Choroid plexus epithelial cell (primary cell): ENCODE results near the gene CYP24A1.
A peak's percentile ranks its signal among the peaks of the same experiment; 100 is the strongest.

Source experiments
- DNase-seq: peaks from one replicate; pipeline ENCODE4 v3.0.0-alpha.2; 2010; ENCODE audit warnings: low read depth
- H3K4me3 ChIP-seq: 2 replicates; pipeline ENCODE4 v1.5.1; 2011; ENCODE audit warnings: low read depth, mild to moderate bottlenecking, control low read depth, low read length, moderate library complexity
- CTCF ChIP-seq: conservative IDR thresholded peaks from 2 replicates; pipeline ENCODE4 v1.5.1; 2011; ENCODE audit warnings: low read depth, mild to moderate bottlenecking, control low read depth, inconsistent platforms, low read length, moderate library complexity

CYP24A1 gene

GRCh38 chr20:54203281-54203680, 29.5 kb upstream of the CYP24A1 start:
- DNase-seq, result no peak
- TF ChIP-seq CTCF, result no peak
- H3K4me3 ChIP-seq, result no peak overlapping the region

- no peak overlapping the region for H3K4me3 ChIP-seq
- DNase-seq, result no peak
- no peak for TF ChIP-seq CTCF
Observed at GRCh38 chr20:54201268-54201846, 27.6 kb upstream of the CYP24A1 start.

- no peak for TF ChIP-seq CTCF
- no peak overlapping the region for H3K4me3 ChIP-seq
- DNase-seq, result no peak
Observed at GRCh38 chr20:54200487-54201267, 26.9 kb upstream of the CYP24A1 start.

GRCh38 chr20:54199721-54200176, 26.0 kb upstream of the CYP24A1 start:
- DNase-seq, result peak; percentile 88
- H3K4me3 ChIP-seq, result no peak overlapping the region
- peak; percentile 98 for TF ChIP-seq CTCF

GRCh38 chr20:54199283-54199682, 25.5 kb upstream of the CYP24A1 start:
- TF ChIP-seq CTCF, result no peak
- no peak for DNase-seq
- H3K4me3 ChIP-seq, result no peak overlapping the region

GRCh38 chr20:54197621-54198604, 24.1 kb upstream of the CYP24A1 start:
- H3K4me3 ChIP-seq, result no peak overlapping the region
- peak; percentile 84 for DNase-seq
- peak; percentile 65 for TF ChIP-seq CTCF
